GM23338 (cell line): ENCODE results near the gene TMEM242. TPM values are rescaled to one million over a fixed set of nuclear protein-coding genes. Genes with fewer than 3 reads are reported as not detected.

Experiments used
- ATAC-seq: fragments of 200-7000 bp; cut with Tn5 transposase; 3 replicates; pipeline ENCODE4 v1.9.1; 2020
- DNase-seq: peaks from one replicate; pipeline ENCODE4 v3.0.0-alpha.2; 2015; ENCODE audit warnings: low spot score
- H2AFZ ChIP-seq: fragments of 200-600 bp; sonication (generic); 2 replicates; pipeline ENCODE4 v1.8.0; 2016; ENCODE audit warnings: antibody characterized with exemption, mild to moderate bottlenecking, moderate library complexity
- H3F3A ChIP-seq: fragments of 200-600 bp; sonication (generic); replicated peaks from 2 replicates; pipeline ENCODE4 v1.8.0; 2017; ENCODE audit warnings: antibody characterized with exemption, mixed run types, low read depth
- H3K27ac ChIP-seq: fragments of 200-600 bp; sonication (generic); 2 replicates; pipeline ENCODE4 v1.6.1; 2016; ENCODE audit warnings: low read depth
- H3K27me3 ChIP-seq: fragments of 200-600 bp; sonication (generic); 2 replicates; pipeline ENCODE4 v1.8.0; 2016; ENCODE audit warnings: mild to moderate bottlenecking, mixed run types, moderate library complexity; ENCODE audit not compliant: insufficient read depth
- H3K36me3 ChIP-seq: fragments of 200-600 bp; sonication (generic); 2 replicates; pipeline ENCODE4 v1.8.0; 2016; ENCODE audit warnings: mild to moderate bottlenecking; ENCODE audit not compliant: insufficient read depth
- H3K4me1 ChIP-seq: fragments of 200-600 bp; sonication (generic); 2 replicates; pipeline ENCODE4 v1.8.0; 2016; ENCODE audit warnings: mild to moderate bottlenecking, moderate library complexity; ENCODE audit not compliant: insufficient read depth
- H3K4me2 ChIP-seq: fragments of 200-600 bp; sonication (generic); 2 replicates; pipeline ENCODE4 v1.7.1; 2017; ENCODE audit warnings: mixed run types
- H3K4me3 ChIP-seq: fragments of 200-600 bp; sonication (generic); 2 replicates; pipeline ENCODE4 v1.6.1; 2016; ENCODE audit warnings: mixed run types
- H3K79me2 ChIP-seq: fragments of 200-600 bp; sonication (generic); replicated peaks from 2 replicates; pipeline ENCODE4 v1.8.0; 2017; ENCODE audit warnings: mild to moderate bottlenecking; ENCODE audit not compliant: insufficient read depth
- H3K9me2 ChIP-seq: fragments of 200-600 bp; sonication (generic); 2 replicates; pipeline ENCODE4 v1.8.0; 2017; ENCODE audit not compliant: insufficient read depth
- H4K20me1 ChIP-seq: fragments of 200-600 bp; sonication (generic); replicated peaks from 2 replicates; pipeline ENCODE4 v1.8.0; 2017; ENCODE audit warnings: mild to moderate bottlenecking; ENCODE audit not compliant: insufficient read depth
- H3K27ac Mint-ChIP-seq: 2 replicates; pipeline ENCODE4 v1.8.0; 2020; ENCODE audit warnings: inconsistent platforms, mild to moderate bottlenecking, moderate library complexity, mixed read lengths
- H3K27me3 Mint-ChIP-seq: 3 replicates; pipeline ENCODE4 v1.8.0; 2022; ENCODE audit warnings: low read depth, mild to moderate bottlenecking, moderate library complexity, mixed read lengths, inconsistent platforms; ENCODE audit not compliant: insufficient read depth, poor library complexity
- H3K36me3 Mint-ChIP-seq: 3 replicates; pipeline ENCODE4 v1.8.0; 2021; ENCODE audit warnings: low read depth, mild to moderate bottlenecking, inconsistent platforms, moderate library complexity, mixed read lengths
- H3K4me1 Mint-ChIP-seq: 3 replicates; pipeline ENCODE4 v1.8.0; 2020; ENCODE audit warnings: mild to moderate bottlenecking, inconsistent platforms, mixed read lengths
- H3K4me3 Mint-ChIP-seq: 3 replicates; pipeline ENCODE4 v1.8.0; 2021; ENCODE audit warnings: moderate library complexity, mild to moderate bottlenecking, inconsistent platforms, mixed read lengths
- H3K9me3 Mint-ChIP-seq: 3 replicates; pipeline ENCODE4 v1.8.0; 2020; ENCODE audit warnings: moderate library complexity, mild to moderate bottlenecking, inconsistent platforms, mixed read lengths
- CREB1 ChIP-seq: fragments of 250-450 bp; sonication (Bioruptor Pico); IDR thresholded peaks from 2 replicates; pipeline ENCODE4 v1.5.0; 2020; ENCODE audit warnings: low read depth, mild to moderate bottlenecking, moderate library complexity
- CTCF ChIP-seq, 2 experiments: fragments of 200-600 bp in 1 of 2; sonication (generic) in 1 of 2; conservative IDR thresholded peaks; 2 replicates each; pipeline versions ENCODE4 v1.5.1 to v1.6.1; 2016 to 2017; ENCODE audit warnings: antibody characterized with exemption in 2 of 2, low read depth in 2 of 2, mild to moderate bottlenecking in 2 of 2, moderate library complexity in 1 of 2
- ETS1 ChIP-seq: IDR thresholded peaks from 2 replicates; pipeline ENCODE4 v1.6.1; 2016; ENCODE audit warnings: antibody characterized with exemption
- EZH2 ChIP-seq: fragments of 200-600 bp; sonication (generic); IDR thresholded peaks from one replicate; pipeline ENCODE4 v1.8.0; 2017; ENCODE audit warnings: antibody characterized with exemption, mild to moderate bottlenecking, low read depth; ENCODE audit not compliant: unreplicated experiment
- EZH2phosphoT487 ChIP-seq: fragments of 200-600 bp; sonication (generic); IDR thresholded peaks from one replicate; pipeline ENCODE4 v1.8.1; 2018; ENCODE audit warnings: antibody characterized with exemption; ENCODE audit not compliant: unreplicated experiment
- JUNB ChIP-seq: IDR thresholded peaks from one replicate; pipeline ENCODE4 v1.6.1; 2016; ENCODE audit warnings: antibody characterized with exemption; ENCODE audit not compliant: unreplicated experiment
- NANOG ChIP-seq: IDR thresholded peaks from 2 replicates; pipeline ENCODE4 v1.6.1; 2016; ENCODE audit warnings: antibody characterized with exemption, borderline replicate concordance
- POLR2AphosphoS5 ChIP-seq: IDR thresholded peaks from 2 replicates; pipeline ENCODE4 v1.6.1; 2016; ENCODE audit warnings: antibody characterized with exemption, low read depth
- REST ChIP-seq: IDR thresholded peaks from one replicate; pipeline ENCODE4 v1.6.1; 2018; ENCODE audit warnings: antibody characterized with exemption; ENCODE audit not compliant: unreplicated experiment
- STAT1 ChIP-seq: IDR thresholded peaks from one replicate; pipeline ENCODE4 v1.6.1; 2016; ENCODE audit warnings: antibody characterized with exemption; ENCODE audit not compliant: unreplicated experiment
- ZNF114 ChIP-seq: fragments of 250-450 bp; sonication (Bioruptor Pico); IDR thresholded peaks from 2 replicates; pipeline ENCODE4 v1.5.0; 2020; ENCODE audit warnings: mild to moderate bottlenecking, moderate library complexity
- ZNF331 ChIP-seq: fragments of 250-450 bp; sonication (Bioruptor Pico); IDR thresholded peaks from 2 replicates; pipeline ENCODE4 v1.5.0; 2020; ENCODE audit warnings: low read depth, mild to moderate bottlenecking, moderate library complexity
- ZNF462 ChIP-seq: fragments of 250-450 bp; sonication (Bioruptor Pico); IDR thresholded peaks from 2 replicates; pipeline ENCODE4 v1.5.0; 2020; ENCODE audit warnings: mild to moderate bottlenecking, moderate library complexity
- polyA plus RNA-seq: library from polyadenylated mRNA; unstranded; fragments of >200 nt; fragmentation: Nextera tagmentation; extraction: Ambion mirVana; gene quantifications from 2 replicates; pipeline ENCODE4 v1.2.1, GENCODE V29; 2016
- total RNA-seq: library from RNA; depleted of rRNA; stranded (reverse); fragments of >200 nt; shearing (Covaris generic); gene quantifications from 2 replicates; pipeline ENCODE4 v1.2.3, GENCODE V29; 2014

The TMEM242 gene
- total and polyA plus RNA-seq, 2 experiments from 2014 or later: 3.7 to 9.7 TPM

- H3K27me3 ChIP-seq: no peaks in the 10 kb centered on the region
- Mint-ChIP-seq H3K36me3 (no peaks in the 10 kb centered on the region), H3K27ac (no peak overlapping the region), H3K9me3 (no peaks in the 10 kb centered on the region), H3K27me3 (peaks cover 12% of the 10 kb centered on the region), H3K4me3 (no peak overlapping the region), H3K4me1 (peaks cover 17% of the 10 kb centered on the region)
- no peak for DNase-seq
- ATAC-seq: no peak
- H3F3A ChIP-seq: no peaks in the 10 kb centered on the region; the same call in 1 of the 2 replicates
- no peaks in the 10 kb centered on the region for H3K9me2 ChIP-seq
- H3K4me2 ChIP-seq: no peak overlapping the region
- no peak for TF ChIP-seq STAT1
- TF ChIP-seq ETS1: no peak
- no peak for TF ChIP-seq POLR2AphosphoS5
- no peak for TF ChIP-seq EZH2
- no peak for TF ChIP-seq ZNF331 (CRISPR knock-in tag)
- no peak for TF ChIP-seq NANOG
- TF ChIP-seq REST: no peak
- no peak for TF ChIP-seq CTCF (conservative IDR thresholded peaks at IDR 0.05; ENCODE audit: low read depth in 2 of 2)
- TF ChIP-seq ZNF114: no peak
- TF ChIP-seq JUNB: no peak
- no peak for TF ChIP-seq CREB1 (CRISPR knock-in tag)
- no peak for TF ChIP-seq EZH2phosphoT487
- TF ChIP-seq ZNF462 (CRISPR knock-in tag): no peak
- no peak overlapping the region for H3K27ac ChIP-seq
- H3K36me3 ChIP-seq: no peaks in the 10 kb centered on the region
- H4K20me1 ChIP-seq: no peaks in the 10 kb centered on the region
- no peaks in the 10 kb centered on the region for H3K79me2 ChIP-seq
- H3K4me1 ChIP-seq: 0 out of 2 replicates have a peak, but pooled peaks cover 5% of the 10 kb centered on the region
- no peak overlapping the region for H3K4me3 ChIP-seq
- no peak overlapping the region for H2AFZ ChIP-seq
These were observed 39.9 kb downstream of the TMEM242 start for GRCh38 chr6:157283330-157283898.
